Chondrocyte (in vitro differentiated cells): ENCODE results near the gene FBXO2. TPM values are rescaled to one million over a fixed set of nuclear protein-coding genes. Genes with fewer than 3 reads are reported as not detected.

Source experiments
- DNase-seq: peaks from one replicate; pipeline ENCODE4 v3.0.0; 2021; ENCODE audit warnings: mixed read lengths, low spot score
- H3K27ac Mint-ChIP-seq: one replicate; pipeline ENCODE4 v1.8.0; 2021; ENCODE audit warnings: mild to moderate bottlenecking, moderate library complexity, mixed read lengths; ENCODE audit not compliant: unreplicated experiment
- H3K27me3 Mint-ChIP-seq: 2 replicates; pipeline ENCODE4 v1.8.0; 2021; ENCODE audit warnings: low read depth, mixed read lengths
- H3K36me3 Mint-ChIP-seq: 2 replicates; pipeline ENCODE4 v1.8.0; 2021; ENCODE audit warnings: low read depth, mixed read lengths
- H3K4me1 Mint-ChIP-seq: 2 replicates; pipeline ENCODE4 v1.8.0; 2021; ENCODE audit warnings: low read depth, mild to moderate bottlenecking, mixed read lengths
- H3K4me3 Mint-ChIP-seq: one replicate; pipeline ENCODE4 v1.8.0; 2021; ENCODE audit warnings: mild to moderate bottlenecking, moderate library complexity, mixed read lengths; ENCODE audit not compliant: unreplicated experiment
- H3K9me3 Mint-ChIP-seq: 2 replicates; pipeline ENCODE4 v1.8.0; 2021; ENCODE audit warnings: low read depth, mixed read lengths
- CTCF ChIP-seq: fragments of 200-600 bp; sonication (generic); IDR thresholded peaks from 2 replicates; pipeline ENCODE4 v1.5.0; 2021; ENCODE audit warnings: antibody characterized with exemption, mild to moderate bottlenecking, moderate library complexity
- total RNA-seq: library from RNA; stranded (reverse); gene quantifications from 3 replicates; pipeline ENCODE4 v1.2.1, GENCODE V29; 2021

FBXO2 gene
- total RNA-seq, 1 donor from 2014 or later: 1.6 TPM

- H3K27ac Mint-ChIP-seq: no peak overlapping the region
- peaks cover 8% of the 10 kb centered on the region for H3K27me3 Mint-ChIP-seq
- H3K4me1 Mint-ChIP-seq: peaks cover 7% of the 10 kb centered on the region
- no peak for TF ChIP-seq CTCF
- no peak for DNase-seq
- no peak overlapping the region for H3K4me3 Mint-ChIP-seq
- no peaks in the 10 kb centered on the region for H3K9me3 Mint-ChIP-seq
- peaks cover 1% of the 10 kb centered on the region for H3K36me3 Mint-ChIP-seq
Measured at GRCh38 chr1:11648039-11648438, 6.2 kb downstream of the FBXO2 start.

- Mint-ChIP-seq H3K36me3 (peaks cover 1% of the 10 kb centered on the region), H3K4me1 (peaks cover 7% of the 10 kb centered on the region), H3K4me3 (no peak overlapping the region)
Measured at GRCh38 chr1:11647333-11647732, 6.9 kb downstream of the FBXO2 start.

GRCh38 chr1:11646317-11646716 lies 7.9 kb downstream of the FBXO2 start:
- Mint-ChIP-seq H3K4me1 (peaks cover 7% of the 10 kb centered on the region), H3K9me3 (no peaks in the 10 kb centered on the region), H3K36me3 (peaks cover 1% of the 10 kb centered on the region), H3K4me3 (no peak overlapping the region), H3K27ac (no peak overlapping the region), H3K27me3 (peaks cover 13% of the 10 kb centered on the region)
- no peak for TF ChIP-seq CTCF
- DNase-seq: no peak

More at GRCh38 chr1:11647333-11647732, 6.9 kb downstream of the FBXO2 start:
- peaks cover 10% of the 10 kb centered on the region for H3K27me3 Mint-ChIP-seq
- DNase-seq: no peak
- TF ChIP-seq CTCF: no peak
- H3K9me3 Mint-ChIP-seq: no peaks in the 10 kb centered on the region
- no peak overlapping the region for H3K27ac Mint-ChIP-seq

- Mint-ChIP-seq H3K36me3 (peaks cover under 1% of the 10 kb centered on the region), H3K27me3 (peaks cover 10% of the 10 kb centered on the region), H3K9me3 (no peaks in the 10 kb centered on the region), H3K4me1 (peaks cover 6% of the 10 kb centered on the region), H3K4me3 (no peak overlapping the region), H3K27ac (no peak overlapping the region)
- peak; percentile 91 for TF ChIP-seq CTCF
- no peak for DNase-seq
Measured at GRCh38 chr1:11645670-11646265, 8.5 kb downstream of the FBXO2 start.

- no peak for TF ChIP-seq CTCF
- Mint-ChIP-seq H3K27ac (no peak overlapping the region), H3K27me3 (peaks cover 12% of the 10 kb centered on the region), H3K4me3 (no peak overlapping the region), H3K36me3 (no peaks in the 10 kb centered on the region), H3K4me1 (peaks cover 4% of the 10 kb centered on the region), H3K9me3 (no peaks in the 10 kb centered on the region)
- no peak for DNase-seq
Measured at GRCh38 chr1:11645270-11645669, 9.0 kb downstream of the FBXO2 start.
